Head of caudate nucleus (tissue), 42 donors: ENCODE data around the gene PRKAR1B.

Experiments used
- DNase-seq, 42 donors: peaks; one replicate each; pipeline versions ENCODE4 v3.0.0 to v3.0.0-alpha.2; 2020 to 2021; ENCODE audit warnings: mixed read lengths in 7 of 42
- intact Hi-C: fragments of 100-400 bp; cut with DNase I; formaldehyde crosslinking; loops from one replicate; pipeline ENCODE4 v1.15.0; 2022

The PRKAR1B gene

GRCh38 chr7:509426-510130 is 217.5 kb downstream of the PRKAR1B start:
- no peak for DNase-seq
- intact Hi-C loops, result no loop called here

- intact Hi-C loops, result no loop called here
- DNase-seq, result no peak
These were observed 218.5 kb downstream of the PRKAR1B start for GRCh38 chr7:508461-509170.

DNA sequence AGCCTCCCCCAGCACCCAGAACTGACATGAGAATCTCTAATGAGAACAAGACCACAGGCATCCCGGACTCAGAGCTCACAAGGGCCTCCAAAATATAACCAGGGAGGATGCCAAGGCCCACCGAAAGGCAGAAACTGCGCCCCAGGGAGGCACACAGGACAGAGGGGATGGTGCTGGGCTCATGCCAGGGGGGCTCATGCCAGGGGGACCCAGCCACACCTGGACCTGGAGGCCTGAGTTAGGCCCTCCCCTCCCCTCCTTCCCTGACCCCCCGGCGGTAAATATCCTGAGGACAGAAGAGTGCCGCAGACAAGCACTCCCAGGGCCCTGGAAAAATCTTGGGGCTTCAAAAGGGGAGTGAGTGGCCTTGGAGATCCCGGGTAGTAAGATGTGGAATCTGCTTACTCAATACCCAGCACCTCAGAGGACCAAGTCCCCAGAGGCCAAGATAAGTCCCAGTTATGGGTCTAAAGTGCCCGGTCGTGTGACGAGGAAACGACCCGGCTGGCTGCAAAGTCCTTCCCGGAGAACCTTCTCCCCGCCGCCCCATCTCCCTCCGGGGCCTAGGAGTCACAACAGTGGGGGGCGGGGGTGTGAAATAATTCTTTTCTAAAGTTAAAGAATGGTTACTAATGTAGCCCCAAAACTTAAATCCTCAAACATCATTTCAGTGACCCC is 219.3 kb downstream of the PRKAR1B start:
- no peak for DNase-seq
- intact Hi-C loops, result no loop called here

GRCh38 chr7:506921-507622 is 220.0 kb downstream of the PRKAR1B start:
- intact Hi-C loops, result no loop called here
- peak in 1 of 42 donors; percentile 2 for DNase-seq

GRCh38 chr7:506391-506831 is 220.7 kb downstream of the PRKAR1B start:
- DNase-seq, result peak in 1 of 42 donors; percentile 4
- intact Hi-C loops, result no loop called here

GRCh38 chr7:505171-505570 is 221.9 kb downstream of the PRKAR1B start:
- intact Hi-C loops, result no loop called here
- no peak for DNase-seq

- peak in 1 of 42 donors; percentile 0 for DNase-seq
- intact Hi-C loops, result no loop called here
These were observed 222.6 kb downstream of the PRKAR1B start for GRCh38 chr7:504221-505111.

- intact Hi-C loops, result loop anchor here (2.0 kb wide), 1 partner anchor 59 kb away; no protein-coding TSS in a partner anchor
- DNase-seq, result peak in 1 of 42 donors; percentile 1
These were observed 223.4 kb downstream of the PRKAR1B start for GRCh38 chr7:503575-504111.

DNA sequence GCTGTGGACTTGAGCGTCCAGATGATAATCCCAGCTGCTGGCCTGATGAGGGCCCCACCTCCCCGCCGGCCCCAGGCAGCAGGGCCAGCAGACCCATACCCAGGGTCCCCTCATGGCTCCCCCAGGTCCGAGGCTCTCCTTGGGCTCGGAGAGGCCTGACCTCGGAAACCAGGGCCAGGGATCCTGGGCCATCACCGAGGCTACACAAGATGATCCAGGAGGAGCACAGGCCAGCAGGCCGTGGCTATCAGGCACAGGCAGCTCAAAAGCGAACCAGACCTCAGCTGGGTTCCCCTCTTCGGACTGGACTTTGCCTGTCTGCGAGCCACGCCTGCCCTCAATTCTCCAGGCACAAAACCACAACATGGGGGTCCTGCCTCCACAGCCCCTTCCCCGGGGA is 224.8 kb downstream of the PRKAR1B start:
- intact Hi-C loops, result loop anchor here (2.0 kb wide), 1 partner anchor 61 kb away; no protein-coding TSS in a partner anchor
- DNase-seq, result no peak

- no peak for DNase-seq
- intact Hi-C loops, result no loop called here
These were observed 225.6 kb downstream of the PRKAR1B start for GRCh38 chr7:501526-501925.

- intact Hi-C loops, result no loop called here
- no peak for DNase-seq
These were observed 226.3 kb downstream of the PRKAR1B start for GRCh38 chr7:500521-501420.

GRCh38 chr7:499853-500485 is 227.1 kb downstream of the PRKAR1B start:
- no peak for DNase-seq
- intact Hi-C loops, result no loop called here
